Ammon's horn (tissue), 1 donor: ENCODE data around the gene ZSCAN16.

ENCODE experiments used
- DNase-seq: peaks from one replicate; pipeline ENCODE4 v3.0.0-alpha.2; 2016; ENCODE audit warnings: low spot score

The ZSCAN16 gene

GRCh38 chr6:28134015-28134414, 9.6 kb downstream of the ZSCAN16 start:
- DNase-seq = peak; percentile 45

GRCh38 chr6:28134716-28135115, 10.3 kb downstream of the ZSCAN16 start:
- DNase-seq = no peak

GRCh38 chr6:28135393-28135792, 11.0 kb downstream of the ZSCAN16 start:
- DNase-seq = no peak

GRCh38 chr6:28136585-28137504, 12.4 kb downstream of the ZSCAN16 start:
- peak; percentile 89 for DNase-seq

GRCh38 chr6:28137505-28137981, 13.1 kb downstream of the ZSCAN16 start:
- DNase-seq = peak; percentile 19

GRCh38 chr6:28139860-28140543, 15.6 kb downstream of the ZSCAN16 start:
- DNase-seq = no peak

GRCh38 chr6:28140616-28141015, 16.2 kb downstream of the ZSCAN16 start:
- DNase-seq = no peak

- DNase-seq = peak; percentile 88
These were observed 17.3 kb downstream of the ZSCAN16 start, which contains the start of gene ZKSCAN8 for GRCh38 chr6:28141500-28142329. Gene ZKSCAN8 (plus strand): TSS chr6:28141883. CDS start chr6:28148408, 6,525 bp downstream.

GRCh38 chr6:28142446-28142845, 18.0 kb downstream of the ZSCAN16 start:
- no peak for DNase-seq

- DNase-seq = no peak
These were observed 20.8 kb downstream of the ZSCAN16 start for GRCh38 chr6:28145231-28145630.

- DNase-seq = no peak
These were observed 28.1 kb downstream of the ZSCAN16 start for GRCh38 chr6:28152531-28152930.

- DNase-seq = no peak
These were observed 29.1 kb downstream of the ZSCAN16 start for GRCh38 chr6:28153546-28153945.

- no peak for DNase-seq
These were observed 29.9 kb downstream of the ZSCAN16 start for GRCh38 chr6:28154357-28154756.

GRCh38 chr6:28158318-28158717, 33.9 kb downstream of the ZSCAN16 start:
- DNase-seq = no peak

GRCh38 chr6:28159029-28159607, 34.7 kb downstream of the ZSCAN16 start:
- DNase-seq = no peak

GRCh38 chr6:28160233-28160632, 35.8 kb downstream of the ZSCAN16 start:
- DNase-seq = no peak

- DNase-seq = peak; percentile 33
These were observed 37.1 kb downstream of the ZSCAN16 start for GRCh38 chr6:28161410-28162079.

GRCh38 chr6:28165563-28165962, 41.2 kb downstream of the ZSCAN16 start:
- DNase-seq = no peak

GRCh38 chr6:28167068-28167467, 42.7 kb downstream of the ZSCAN16 start:
- no peak for DNase-seq

GRCh38 chr6:28167926-28168325, 43.5 kb downstream of the ZSCAN16 start:
- DNase-seq = no peak

- no peak for DNase-seq
These were observed 46.9 kb downstream of the ZSCAN16 start for GRCh38 chr6:28171271-28171670.
